AG04450 (cell line): ENCODE results near the gene PLSCR4. TPM values are rescaled to one million over a fixed set of nuclear protein-coding genes. Genes with fewer than 3 reads are reported as not detected.

Experiments used
- CTCF ChIA-PET: fragments of 300-600, 350-600 bp; formaldehyde crosslinking; extraction: SDS; loops from one replicate; lab custom pipeline; 2022; ENCODE audit warnings: antibody characterized with exemption, inconsistent platforms; lab: Charles Lee
- POLR2A ChIA-PET: fragments of 350-600 bp; formaldehyde crosslinking; extraction: SDS; loops from one replicate; lab custom pipeline; 2021; ENCODE audit warnings: antibody characterized with exemption, inconsistent platforms; lab: Yijun Ruan, JAX
- DNase-seq: peaks from one replicate; pipeline ENCODE4 v3.0.0-alpha.2; 2011; ENCODE audit warnings: low read depth, low spot score
- H3K27ac ChIP-seq: one replicate; pipeline ENCODE4 v1.5.1; 2012; ENCODE audit warnings: low read depth, low read length, control low read depth
- H3K27me3 ChIP-seq: one replicate; pipeline ENCODE4 v1.6.0; 2012; ENCODE audit warnings: low read length; ENCODE audit not compliant: control insufficient read depth, insufficient read depth
- H3K4me3 ChIP-seq: 2 replicates; pipeline ENCODE4 v1.5.1; 2011; ENCODE audit warnings: mild to moderate bottlenecking, low read depth, low read length, control low read depth
- H3K9me3 ChIP-seq: 2 replicates; pipeline ENCODE4 v1.5.1; 2012; ENCODE audit warnings: low read length; ENCODE audit not compliant: control insufficient read depth, insufficient read depth
- polyA plus RNA-seq: library from polyadenylated mRNA; depleted of rRNA; stranded (reverse); fragments of >200 nt; gene quantifications from 2 replicates; pipeline ENCODE4 v1.2.3, GENCODE V29; 2011
- TF ChIP-seq, protein P1 (sequence below): IDR thresholded peaks from 2 replicates; pipeline ENCODE4 v1.5.1; 2011; ENCODE audit warnings: low read depth, low read length, control low read depth, inconsistent platforms

Gene PLSCR4
- polyA plus RNA-seq, 1 experiment = 8.5 TPM

DNA sequence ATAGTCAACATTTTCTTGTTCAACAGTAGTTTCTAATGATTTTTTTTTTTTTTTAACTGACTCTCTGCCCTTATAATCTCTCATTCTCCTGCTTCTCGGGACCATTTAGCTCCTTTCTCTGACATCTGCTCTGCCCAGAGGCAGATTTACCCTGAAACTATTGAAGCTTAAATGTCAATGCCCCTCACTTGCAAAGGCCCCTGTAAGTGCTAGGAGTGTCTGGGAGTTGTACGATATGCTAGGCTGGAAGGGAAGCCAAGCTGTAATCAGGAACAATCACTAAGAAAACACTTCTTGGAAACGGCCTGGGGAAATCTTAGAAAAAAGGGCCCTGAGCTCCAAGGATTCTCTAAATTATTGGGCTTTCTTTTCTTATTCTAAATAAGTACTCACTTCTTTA is 84.1 kb downstream of the PLSCR4 start:
- Histone ChIP-seq H3K27ac (peak overlapping the region; percentile 42), H3K4me3 (no peak overlapping the region), H3K27me3 (no peaks in the 10 kb centered on the region), H3K9me3 (no peaks in the 10 kb centered on the region)
- no peak for DNase-seq
- ChIA-PET POLR2A (no interaction called here), CTCF (interaction anchor here (0.6 to 4.2 kb wide), 5 partner anchors 21 to 410 kb away, joined by 3 to 27 read pairs (median 16); no protein-coding TSS in a partner anchor)
- TF ChIP-seq, protein P1, sequence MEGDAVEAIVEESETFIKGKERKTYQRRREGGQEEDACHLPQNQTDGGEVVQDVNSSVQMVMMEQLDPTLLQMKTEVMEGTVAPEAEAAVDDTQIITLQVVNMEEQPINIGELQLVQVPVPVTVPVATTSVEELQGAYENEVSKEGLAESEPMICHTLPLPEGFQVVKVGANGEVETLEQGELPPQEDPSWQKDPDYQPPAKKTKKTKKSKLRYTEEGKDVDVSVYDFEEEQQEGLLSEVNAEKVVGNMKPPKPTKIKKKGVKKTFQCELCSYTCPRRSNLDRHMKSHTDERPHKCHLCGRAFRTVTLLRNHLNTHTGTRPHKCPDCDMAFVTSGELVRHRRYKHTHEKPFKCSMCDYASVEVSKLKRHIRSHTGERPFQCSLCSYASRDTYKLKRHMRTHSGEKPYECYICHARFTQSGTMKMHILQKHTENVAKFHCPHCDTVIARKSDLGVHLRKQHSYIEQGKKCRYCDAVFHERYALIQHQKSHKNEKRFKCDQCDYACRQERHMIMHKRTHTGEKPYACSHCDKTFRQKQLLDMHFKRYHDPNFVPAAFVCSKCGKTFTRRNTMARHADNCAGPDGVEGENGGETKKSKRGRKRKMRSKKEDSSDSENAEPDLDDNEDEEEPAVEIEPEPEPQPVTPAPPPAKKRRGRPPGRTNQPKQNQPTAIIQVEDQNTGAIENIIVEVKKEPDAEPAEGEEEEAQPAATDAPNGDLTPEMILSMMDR = no peak

DNA sequence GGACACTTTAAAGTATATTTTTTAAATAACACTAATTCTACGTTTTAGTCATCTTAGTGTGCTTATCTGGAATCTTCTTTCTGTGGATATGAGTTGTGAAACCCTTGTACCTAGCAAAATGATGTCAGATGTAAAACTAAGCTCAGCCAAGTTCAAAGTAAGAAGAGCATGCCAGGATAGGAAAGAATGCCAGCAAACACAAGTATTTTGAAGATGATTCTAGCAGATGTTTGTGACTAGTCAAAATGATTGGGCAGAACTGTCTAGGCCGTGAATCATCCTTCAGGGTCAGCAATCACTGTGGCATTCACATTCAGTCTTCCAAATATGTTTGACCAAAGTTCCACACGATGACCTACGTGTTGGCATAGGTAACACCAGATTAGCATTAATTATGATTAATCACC is 84.5 kb downstream of the PLSCR4 start:
- TF ChIP-seq, protein P1 = no peak
- H3K9me3 ChIP-seq = no peaks in the 10 kb centered on the region
- no peaks in the 10 kb centered on the region for H3K27me3 ChIP-seq
- ChIA-PET CTCF (interaction anchor here (0.6 to 4.2 kb wide), 6 partner anchors 18 to 411 kb away, joined by 3 to 27 read pairs (median 10); no protein-coding TSS in a partner anchor), POLR2A (no interaction called here)
- DNase-seq = no peak
- no peak overlapping the region for H3K27ac ChIP-seq
- no peak overlapping the region for H3K4me3 ChIP-seq

DNA sequence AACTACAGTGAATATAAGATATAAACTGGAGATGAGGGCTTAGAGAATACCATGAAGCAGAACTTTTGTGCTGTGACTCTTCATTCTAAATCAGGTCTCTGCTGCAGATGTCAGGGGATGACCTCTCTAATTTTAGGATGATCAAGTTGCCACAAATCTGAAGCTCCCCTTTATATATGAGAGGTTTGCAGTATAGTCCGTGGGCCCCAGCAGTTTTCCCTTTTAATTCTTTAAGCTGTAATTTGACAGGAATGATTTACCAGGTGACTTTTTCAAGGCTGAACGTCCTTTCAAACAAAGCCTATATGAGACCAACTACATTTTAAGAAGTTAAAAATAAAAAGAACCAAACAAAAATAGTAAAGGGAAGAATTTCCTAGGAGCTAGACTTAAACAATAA is 85.0 kb downstream of the PLSCR4 start:
- Histone ChIP-seq H3K9me3 (no peaks in the 10 kb centered on the region), H3K27ac (peak overlapping the region; percentile 43), H3K4me3 (no peak overlapping the region), H3K27me3 (no peaks in the 10 kb centered on the region)
- ChIA-PET POLR2A (no interaction called here), CTCF (interaction anchor here (1.4 to 4.2 kb wide), 5 partner anchors 11 to 101 kb away, joined by 4 to 27 read pairs (median 16); no protein-coding TSS in a partner anchor)
- TF ChIP-seq, protein P1 = no peak
- DNase-seq = no peak

DNA sequence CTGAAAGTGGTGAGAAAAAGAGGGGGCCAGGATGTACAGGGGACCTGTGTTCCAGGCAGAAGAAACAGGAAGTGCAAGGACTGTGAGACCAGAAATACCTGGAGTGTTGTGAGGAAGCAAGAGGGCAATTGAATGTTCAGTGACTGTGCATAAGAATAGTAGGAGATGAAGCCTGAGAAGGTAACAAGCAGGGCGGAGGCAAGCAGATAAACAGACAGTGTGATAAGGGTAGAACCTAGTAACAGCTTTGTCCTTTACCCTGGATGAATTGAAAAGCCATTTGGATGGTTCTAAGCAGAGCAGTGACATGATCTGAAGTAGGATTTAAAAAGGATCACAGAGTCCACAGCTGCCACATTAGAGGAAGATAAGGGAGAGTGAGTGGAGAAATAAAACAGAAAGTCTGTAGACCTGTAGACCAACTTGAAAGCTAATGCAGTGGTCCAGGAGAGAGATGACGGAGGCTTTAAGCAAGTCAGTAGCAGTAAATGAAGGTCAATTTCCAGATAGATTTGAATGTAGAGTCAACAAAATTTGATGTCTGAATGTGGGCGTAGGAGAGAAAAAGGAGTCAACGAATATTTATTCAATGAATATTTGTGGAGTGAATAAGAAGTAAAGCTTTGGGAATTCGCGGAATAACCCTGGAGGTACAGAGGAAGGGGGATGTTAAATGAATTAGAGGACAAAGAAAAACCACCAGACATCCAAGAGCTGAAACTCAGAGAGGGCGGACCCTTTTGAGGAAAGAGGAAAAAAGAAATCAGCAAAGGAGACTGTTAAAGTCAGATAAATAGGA is 85.7 kb downstream of the PLSCR4 start:
- H3K27me3 ChIP-seq = no peaks in the 10 kb centered on the region
- H3K4me3 ChIP-seq = no peak overlapping the region; the same call in 1 of the 2 replicates
- H3K9me3 ChIP-seq = no peaks in the 10 kb centered on the region
- peak overlapping the region; percentile 60 for H3K27ac ChIP-seq
- POLR2A ChIA-PET = no interaction called here
- DNase-seq = no peak
- CTCF ChIA-PET = interaction anchor here (1.4 to 4.2 kb wide), 5 partner anchors 12 to 101 kb away, joined by 4 to 27 read pairs (median 16); no protein-coding TSS in a partner anchor
- TF ChIP-seq, protein P1 = no peak

DNA sequence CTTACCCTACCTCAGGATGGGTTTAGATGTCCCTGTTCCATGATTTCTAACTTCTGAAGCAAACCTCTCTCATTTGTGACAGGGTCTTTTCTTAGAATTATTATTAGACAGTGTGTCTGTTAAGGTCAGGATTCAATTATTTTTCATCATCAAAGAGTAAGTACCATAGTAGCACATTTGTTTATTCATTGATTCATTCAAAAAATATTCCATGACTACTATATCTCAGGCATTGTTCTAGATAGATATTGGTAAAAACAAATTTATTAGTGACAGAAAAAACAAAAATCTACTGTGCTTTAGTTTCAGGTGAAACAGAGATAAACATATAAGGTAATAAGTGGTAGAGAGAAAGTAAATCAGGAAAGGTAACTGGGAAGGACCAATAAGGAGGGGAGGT is 86.4 kb downstream of the PLSCR4 start:
- DNase-seq = no peak
- ChIA-PET POLR2A (no interaction called here), CTCF (interaction anchor here (1.0 to 4.2 kb wide), 4 partner anchors 8 to 100 kb away, joined by 3 to 27 read pairs (median 15); no protein-coding TSS in a partner anchor)
- TF ChIP-seq, protein P1 = no peak
- Histone ChIP-seq H3K27ac (peak overlapping the region; percentile 60), H3K9me3 (no peaks in the 10 kb centered on the region), H3K4me3 (no peak overlapping the region), H3K27me3 (no peaks in the 10 kb centered on the region)
